Lower lobe of right lung (tissue), 2 donors: Measurements from ENCODE around the gene PABPN1. TPM values are rescaled to one million over a fixed set of nuclear protein-coding genes. Genes with fewer than 3 reads are reported as not detected.
"Not testable (repeated sequence)": the region's sequence is repeated elsewhere in the genome, so short reads cannot be mapped to it uniquely, and the experiment has no call there.

Experiments used
- ATAC-seq, 2 donors: fragments of 200-7000 bp; cut with Tn5 transposase; one replicate each; pipeline ENCODE4 v1.9.1; 2020 to 2022; ENCODE audit warnings: mild to moderate bottlenecking in 2 of 2, moderate library complexity in 2 of 2
- DNase-seq: peaks from one replicate; pipeline ENCODE4 v3.0.0-alpha.2; 2020
- H3K27ac ChIP-seq: fragments of 200-600 bp; one replicate; pipeline ENCODE4 v1.8.0; 2022
- H3K27me3 ChIP-seq: fragments of 200-600 bp; one replicate; pipeline ENCODE4 v1.8.0; 2022; ENCODE audit warnings: low read depth
- H3K36me3 ChIP-seq: fragments of 200-600 bp; one replicate; pipeline ENCODE4 v1.8.0; 2022; ENCODE audit warnings: mild to moderate bottlenecking
- H3K4me1 ChIP-seq: fragments of 200-600 bp; one replicate; pipeline ENCODE4 v1.8.0; 2022
- H3K4me3 ChIP-seq: fragments of 200-600 bp; one replicate; pipeline ENCODE4 v1.8.0; 2022; ENCODE audit warnings: mild to moderate bottlenecking
- H3K9me3 ChIP-seq: fragments of 200-600 bp; one replicate; pipeline ENCODE4 v1.8.0; 2022
- CTCF ChIP-seq: fragments of 200-600 bp; IDR thresholded peaks from one replicate; pipeline ENCODE4 v1.8.0; 2022; ENCODE audit warnings: antibody characterized with exemption, mild to moderate bottlenecking
- intact Hi-C: fragments of 100-400 bp; cut with DNase I; formaldehyde crosslinking; loops from one replicate; pipeline ENCODE4 v1.11.0; 2022
- total RNA-seq: library from RNA; stranded (reverse); fragmentation: NEBNext Ultra II Directional; extraction: Animal tissue kit (Norgen Biotek cat#: 25700); gene quantifications from one replicate; pipeline ENCODE4 v1.2.1, GENCODE V29; 2021
- donor health status: DM: no; HTN: yes; CAD: no; lungs with severe emphysema.

The PABPN1 gene
- total RNA-seq, 1 donor from 2014 or later = 122 TPM

DNA sequence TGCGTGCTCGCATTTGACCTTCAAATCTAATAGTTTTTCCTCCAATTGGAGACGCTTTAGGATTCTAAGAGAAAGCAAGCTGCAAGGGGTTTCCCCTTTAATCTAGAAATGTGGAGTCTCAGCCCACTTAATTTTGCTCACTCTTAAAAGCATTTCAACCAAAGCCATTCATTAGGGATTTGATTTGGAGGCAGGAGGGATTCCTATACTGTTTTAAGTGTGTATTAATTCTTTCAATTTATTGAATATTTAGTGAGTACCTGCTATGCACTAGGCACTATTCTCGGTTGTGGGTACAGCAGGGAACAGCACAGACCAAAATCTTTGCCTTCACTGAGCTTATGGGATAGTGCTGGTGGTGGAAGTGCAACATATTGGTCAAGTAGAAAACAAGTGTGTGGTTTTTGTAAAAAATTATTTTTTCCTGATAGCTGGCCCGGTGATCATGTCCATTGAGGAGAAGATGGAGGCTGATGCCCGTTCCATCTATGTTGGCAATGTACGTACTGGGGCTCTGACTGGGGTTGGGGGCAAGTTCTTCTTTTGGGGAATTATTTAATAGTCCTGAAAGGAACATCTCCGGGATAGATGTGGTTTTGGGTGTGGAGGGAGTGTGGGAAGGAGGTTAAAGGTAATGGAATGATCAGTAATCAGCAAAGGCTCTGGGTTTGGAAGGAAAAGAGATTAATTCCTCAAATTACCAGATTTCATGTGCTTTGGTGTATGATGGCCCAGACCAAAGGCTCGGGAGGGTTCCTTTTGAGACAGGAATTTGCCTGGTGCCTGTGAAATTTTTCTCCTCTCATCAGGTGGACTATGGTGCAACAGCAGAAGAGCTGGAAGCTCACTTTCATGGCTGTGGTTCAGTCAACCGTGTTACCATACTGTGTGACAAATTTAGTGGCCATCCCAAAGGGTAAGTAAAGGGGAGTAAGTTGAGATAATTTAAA lies 1.6 kb downstream of the PABPN1 start:
- no peak for TF ChIP-seq CTCF
- H3K4me3 ChIP-seq = peak overlapping the region; percentile 71
- DNase-seq (no peak), ATAC-seq (no peak)
- no peaks in the 10 kb centered on the region for H3K27me3 ChIP-seq
- no peaks in the 10 kb centered on the region for H3K9me3 ChIP-seq
- H3K4me1 ChIP-seq = peaks cover 23% of the 10 kb centered on the region
- intact Hi-C loops = no loop called here
- H3K27ac ChIP-seq = peak overlapping the region; percentile 95
- peaks cover 36% of the 10 kb centered on the region for H3K36me3 ChIP-seq

- Histone ChIP-seq H3K27me3 (no peaks in the 10 kb centered on the region), H3K4me3 (no peak overlapping the region), H3K9me3 (no peaks in the 10 kb centered on the region), H3K27ac (no peak overlapping the region), H3K4me1 (peaks cover 23% of the 10 kb centered on the region), H3K36me3 (peaks cover 36% of the 10 kb centered on the region)
- no peak for TF ChIP-seq CTCF
- DNase-seq (no peak), ATAC-seq (no peak)
- intact Hi-C loops = no loop called here
Observed at GRCh38 chr14:23323838-23324454, 2.7 kb downstream of the PABPN1 start.

DNA sequence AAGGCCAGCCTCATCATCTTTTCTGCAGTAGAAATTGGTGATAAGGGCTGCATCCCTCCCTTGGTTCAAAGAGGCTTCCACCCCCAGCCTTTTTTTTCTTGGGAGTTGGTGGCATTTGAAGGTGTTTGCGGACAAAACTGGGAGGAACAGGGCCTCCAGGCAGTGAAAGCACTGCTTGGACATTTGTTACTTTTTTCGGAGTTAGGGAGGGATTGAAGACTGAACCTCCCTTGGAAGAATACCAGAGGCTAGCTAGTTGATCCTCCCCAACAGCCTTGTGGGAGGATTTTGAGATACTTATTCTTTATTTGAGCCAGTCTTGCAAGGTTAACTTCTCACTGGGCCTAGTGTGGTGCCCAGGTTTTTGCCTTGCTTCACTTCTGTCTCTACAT lies 3.2 kb downstream of the PABPN1 start:
- no peak for TF ChIP-seq CTCF

DNA sequence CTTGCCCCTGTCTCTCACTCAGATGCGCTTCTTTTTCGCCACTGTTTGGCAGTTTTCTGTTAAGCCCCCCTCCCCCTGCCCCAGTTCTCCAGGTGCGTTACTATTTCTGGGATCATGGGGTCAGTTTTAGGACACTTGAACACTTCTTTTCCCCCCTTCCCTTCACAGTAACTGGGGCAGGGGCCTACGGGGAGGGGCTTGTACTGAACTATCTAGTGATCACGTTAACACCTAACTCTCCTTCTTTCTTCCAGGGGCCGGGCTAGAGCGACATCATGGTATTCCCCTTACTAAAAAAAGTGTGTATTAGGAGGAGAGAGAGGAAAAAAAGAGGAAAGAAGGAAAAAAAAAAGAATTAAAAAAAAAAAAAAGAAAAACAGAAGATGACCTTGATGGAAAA lies 3.7 kb downstream of the PABPN1 start:
- Histone ChIP-seq H3K4me3 (no peak overlapping the region), H3K27me3 (no peaks in the 10 kb centered on the region), H3K36me3 (peaks cover 36% of the 10 kb centered on the region), H3K4me1 (peaks cover 20% of the 10 kb centered on the region), H3K27ac (no peak overlapping the region), H3K9me3 (no peaks in the 10 kb centered on the region)
- no peak for DNase-seq
- intact Hi-C loops = no loop called here
- no peak for TF ChIP-seq CTCF
- ATAC-seq = no peak

More for the DNA sequence above, 3.2 kb downstream of the PABPN1 start:
- intact Hi-C loops = no loop called here
- no peaks in the 10 kb centered on the region for H3K27me3 ChIP-seq
- H3K9me3 ChIP-seq = no peaks in the 10 kb centered on the region
- DNase-seq (no peak), ATAC-seq (no peak)
- peaks cover 36% of the 10 kb centered on the region for H3K36me3 ChIP-seq
- H3K4me3 ChIP-seq = no peak overlapping the region
- no peak overlapping the region for H3K27ac ChIP-seq
- peaks cover 23% of the 10 kb centered on the region for H3K4me1 ChIP-seq

GRCh38 chr14:23325746-23326145 lies 4.5 kb downstream of the PABPN1 start:
- ATAC-seq, H3K27me3 ChIP-seq, H3K9me3 ChIP-seq, DNase-seq, intact Hi-C loops, H3K4me3 ChIP-seq, H3K27ac ChIP-seq: not testable (repeated sequence)
- Histone ChIP-seq H3K4me1 (peaks cover 14% of the 10 kb centered on the region), H3K36me3 (peaks cover 36% of the 10 kb centered on the region)
